GM12878 (cell line): Measurements from ENCODE around the gene SNCG. TPM values are rescaled to one million over a fixed set of nuclear protein-coding genes. Genes with fewer than 3 reads are reported as not detected.

Source experiments
- ATAC-seq: fragments of 200-7000 bp; cut with Tn5 transposase; 3 replicates; pipeline ENCODE4 v1.9.1; 2020; ENCODE audit warnings: mild to moderate bottlenecking, moderate library complexity
- BruUV-seq: library from RNA; stranded (reverse); fragments of 400-500 nt; replicated peaks from 2 replicates; lab custom pipeline; 2021; lab: Mats Ljungman, UMichigan
- CTCF ChIA-PET: fragments of 300-600 bp; sonication (Branson Sonifier 250); formaldehyde crosslinking; extraction: SDS; loops from one replicate; lab custom pipeline; 2021; ENCODE audit warnings: inconsistent platforms; lab: Yijun Ruan, JAX
- POLR2A ChIA-PET: fragments of 350-600 bp; formaldehyde crosslinking; extraction: SDS; loops from one replicate; lab custom pipeline; 2021; ENCODE audit warnings: inconsistent platforms; lab: Charles Lee
- RAD21 ChIA-PET: fragments of 300-600 bp; sonication (Branson Sonifier 250); formaldehyde crosslinking; loops from one replicate; lab custom pipeline; 2023; ENCODE audit warnings: antibody characterized with exemption; ENCODE audit not compliant: unreplicated experiment; lab: Charles Lee
- SMC1A ChIA-PET: fragments of 300-600 bp; sonication (Branson Sonifier 250); formaldehyde crosslinking; loops from one replicate; lab custom pipeline; 2023; ENCODE audit not compliant: unreplicated experiment, uncharacterized antibody; lab: Charles Lee
- DNase-seq: peaks from one replicate; pipeline ENCODE4 v3.0.0-alpha.2; 2011; ENCODE audit warnings: low read depth, low spot score
- FAIRE-seq: peaks from 3 replicates; lab custom pipeline; 2011; peaks lifted over from hg19 to GRCh38; lab: Jason Lieb, UNC
- H2AFZ ChIP-seq: 2 replicates; pipeline ENCODE4 v1.6.0; 2011; ENCODE audit warnings: low read depth, low read length, control low read depth; ENCODE audit not compliant: control insufficient read depth
- H3K27ac ChIP-seq: 2 replicates; pipeline ENCODE4 v1.5.1; 2011; ENCODE audit warnings: control low read depth; ENCODE audit not compliant: control insufficient read depth, insufficient read depth
- H3K27me3 ChIP-seq, 2 experiments: replicated peaks in 1 of 2; 2 replicates each; pipeline versions ENCODE4 v1.6.0 to v1.6.1; 2011; ENCODE audit warnings: low read length in 1 of 2; ENCODE audit not compliant: control insufficient read depth in 2 of 2, insufficient read depth in 2 of 2
- H3K36me3 ChIP-seq, 2 experiments: 2 replicates each; pipeline ENCODE4 v1.5.1; 2011; ENCODE audit warnings: low read length in 1 of 2; ENCODE audit not compliant: control insufficient read depth in 2 of 2, insufficient read depth in 2 of 2
- H3K4me1 ChIP-seq: 2 replicates; pipeline ENCODE4 v1.6.1; 2011; ENCODE audit warnings: mild to moderate bottlenecking, low read length, moderate library complexity, mixed read lengths; ENCODE audit not compliant: control insufficient read depth, insufficient read depth
- H3K4me2 ChIP-seq: 2 replicates; pipeline ENCODE4 v1.6.0; 2011; ENCODE audit warnings: control low read depth; ENCODE audit not compliant: control insufficient read depth, insufficient read depth
- H3K4me3 ChIP-seq: fragments of 200-600 bp; sonication (generic); 2 replicates; pipeline ENCODE4 v1.5.1; 2016
- H3K79me2 ChIP-seq: 2 replicates; pipeline ENCODE4 v1.6.0; 2011; ENCODE audit warnings: low read length; ENCODE audit not compliant: control insufficient read depth, insufficient read depth
- H3K9ac ChIP-seq: 2 replicates; pipeline ENCODE4 v1.8.0; 2011; ENCODE audit warnings: low read length, control low read depth, mixed read lengths; ENCODE audit not compliant: control insufficient read depth, insufficient read depth
- H3K9me3 ChIP-seq: replicated peaks from 3 replicates; pipeline ENCODE4 v1.5.1; 2011; ENCODE audit warnings: mild to moderate bottlenecking, low read length; ENCODE audit not compliant: control insufficient read depth, insufficient read depth
- H4K20me1 ChIP-seq: 2 replicates; pipeline ENCODE4 v1.6.0; 2011; ENCODE audit not compliant: control insufficient read depth, insufficient read depth
- CREB1 ChIP-seq: IDR thresholded peaks from 2 replicates; pipeline ENCODE4 v1.6.1; 2012; ENCODE audit warnings: low read depth, mild to moderate bottlenecking, inconsistent platforms
- CREM ChIP-seq: IDR thresholded peaks from 2 replicates; pipeline ENCODE4 v1.6.1; 2014; ENCODE audit warnings: antibody characterized with exemption, low read depth
- POLR2AphosphoS2 ChIP-seq: IDR thresholded peaks from 2 replicates; pipeline ENCODE4 v1.6.1; 2011; ENCODE audit warnings: low read depth, mild to moderate bottlenecking, low read length, improper control_type of control experiment, moderate library complexity
- WGBS: methylation state at CpG from one replicate; pipeline ENCODE4 v1.1.6; 2016; ENCODE audit warnings: low lambda C conversion rate; ENCODE audit not compliant: insufficient replicate concordance, insufficient coverage; ENCODE audit errors: missing lambda C conversion rate; 5-methylcytosine and 5-hydroxymethylcytosine counted together
- in situ Hi-C: fragments of 300-500 bp; cut with MboI; formaldehyde crosslinking; loops from 9 replicates; pipeline ENCODE4 v1.14.3; 2018; ENCODE audit warnings: mixed read lengths
- intact Hi-C: fragments of 100-400 bp; cut with micrococcal nuclease; formaldehyde crosslinking; loops from one replicate; pipeline ENCODE4 v1.14.2; 2022; ENCODE audit not compliant: unreplicated experiment
- polyA plus RNA-seq, 11 experiments: library from polyadenylated mRNA; depleted of rRNA in 4 of 11; unstranded in 6 of 11; stranded (reverse) in 5 of 11; fragments of >200 nt; fragmentation: Nextera tagmentation in 4 of 11; fragmentation: Illumina TruSeq in 1 of 11; extraction: Ambion mirVana in 4 of 11; extraction: Trizol in 1 of 11; gene quantifications; 1 replicate in 1 of 11; 2 replicates in 10 of 11; pipeline versions ENCODE4 v1.2.1 to v1.2.3, GENCODE V29; 2011 to 2016; ENCODE audit warnings: inconsistent platforms in 2 of 11, missing spikeins in 2 of 11, low read depth in 1 of 11
- total RNA-seq, 4 experiments: library from RNA; depleted of rRNA in 3 of 4; stranded (reverse); fragments of >200 nt in 3 of 4; fragmentation: Illumina TruSeq in 1 of 4; extraction: Trizol in 1 of 4; gene quantifications; 2 replicates each; pipeline versions ENCODE4 v1.2.1 to v1.2.3, GENCODE V29; 2013 to 2021
- TF ChIP-seq, protein P1 (sequence below): IDR thresholded peaks from 2 replicates; pipeline ENCODE4 v1.6.1; 2012; ENCODE audit warnings: mild to moderate bottlenecking, low read depth, low read length

The SNCG gene
- total and polyA plus RNA-seq, 10 of the 15 experiments (the other 5 are each of a cell fraction or from before 2014, with no cell fraction given), result 0.22 to 1.3 (median 0.42) TPM; not detected in 6

DNA sequence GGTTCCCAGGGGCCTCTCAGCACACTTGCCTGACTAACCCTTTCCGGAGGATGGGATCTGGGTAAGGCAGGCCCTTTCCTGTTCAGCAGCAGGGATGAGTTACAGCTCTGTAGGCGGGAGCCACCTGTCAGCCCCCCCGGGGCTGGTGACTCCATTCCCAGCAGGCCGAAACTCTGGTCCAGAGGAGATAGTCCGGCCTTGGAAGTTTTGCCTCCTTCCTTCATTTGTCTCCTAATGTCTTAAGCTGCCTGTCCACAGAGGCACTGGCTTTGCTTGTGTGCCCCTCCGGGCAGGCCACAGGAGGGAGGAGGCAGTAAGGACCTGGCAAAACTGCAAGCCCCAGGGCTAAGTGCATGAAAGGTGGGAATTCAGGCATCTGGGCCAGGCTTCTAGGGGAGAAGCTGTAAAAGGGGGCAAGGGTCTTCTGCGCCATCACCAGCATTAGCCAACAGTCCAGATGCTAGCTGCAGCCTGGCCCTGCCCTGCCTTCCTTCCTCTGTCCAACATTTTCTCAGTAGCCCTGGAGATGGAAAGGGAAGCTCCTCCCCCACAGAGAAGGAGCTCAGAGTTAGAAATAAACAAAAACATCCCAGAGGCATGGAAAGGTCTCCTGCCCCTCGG is 11.1 kb downstream of the SNCG start:
- FAIRE-seq (no peak), ATAC-seq (no peak), DNase-seq (no peak)
- SMC1A ChIA-PET, result no interaction called here
- no peaks in the 10 kb centered on the region for H3K36me3 ChIP-seq
- in situ Hi-C loops (no loop called here), intact Hi-C loops (loop anchor here (5.0 kb wide), 1 partner anchor 123 kb away; the partner anchor contains the start of gene GLUD1)
- H3K27ac ChIP-seq, result no peak overlapping the region
- RAD21 ChIA-PET, result interaction anchor here (1.9 kb wide), 1 partner anchor 123 kb away, joined by 5 read pairs; no protein-coding TSS in a partner anchor
- WGBS, result 88% methylated on average over 8 of the region's 8 CpGs
- H2AFZ ChIP-seq, result no peak overlapping the region
- no peak for TF ChIP-seq CREB1
- TF ChIP-seq POLR2AphosphoS2, result no peak
- TF ChIP-seq, protein P1, sequence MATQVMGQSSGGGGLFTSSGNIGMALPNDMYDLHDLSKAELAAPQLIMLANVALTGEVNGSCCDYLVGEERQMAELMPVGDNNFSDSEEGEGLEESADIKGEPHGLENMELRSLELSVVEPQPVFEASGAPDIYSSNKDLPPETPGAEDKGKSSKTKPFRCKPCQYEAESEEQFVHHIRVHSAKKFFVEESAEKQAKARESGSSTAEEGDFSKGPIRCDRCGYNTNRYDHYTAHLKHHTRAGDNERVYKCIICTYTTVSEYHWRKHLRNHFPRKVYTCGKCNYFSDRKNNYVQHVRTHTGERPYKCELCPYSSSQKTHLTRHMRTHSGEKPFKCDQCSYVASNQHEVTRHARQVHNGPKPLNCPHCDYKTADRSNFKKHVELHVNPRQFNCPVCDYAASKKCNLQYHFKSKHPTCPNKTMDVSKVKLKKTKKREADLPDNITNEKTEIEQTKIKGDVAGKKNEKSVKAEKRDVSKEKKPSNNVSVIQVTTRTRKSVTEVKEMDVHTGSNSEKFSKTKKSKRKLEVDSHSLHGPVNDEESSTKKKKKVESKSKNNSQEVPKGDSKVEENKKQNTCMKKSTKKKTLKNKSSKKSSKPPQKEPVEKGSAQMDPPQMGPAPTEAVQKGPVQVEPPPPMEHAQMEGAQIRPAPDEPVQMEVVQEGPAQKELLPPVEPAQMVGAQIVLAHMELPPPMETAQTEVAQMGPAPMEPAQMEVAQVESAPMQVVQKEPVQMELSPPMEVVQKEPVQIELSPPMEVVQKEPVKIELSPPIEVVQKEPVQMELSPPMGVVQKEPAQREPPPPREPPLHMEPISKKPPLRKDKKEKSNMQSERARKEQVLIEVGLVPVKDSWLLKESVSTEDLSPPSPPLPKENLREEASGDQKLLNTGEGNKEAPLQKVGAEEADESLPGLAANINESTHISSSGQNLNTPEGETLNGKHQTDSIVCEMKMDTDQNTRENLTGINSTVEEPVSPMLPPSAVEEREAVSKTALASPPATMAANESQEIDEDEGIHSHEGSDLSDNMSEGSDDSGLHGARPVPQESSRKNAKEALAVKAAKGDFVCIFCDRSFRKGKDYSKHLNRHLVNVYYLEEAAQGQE, result no peak
- no peak for TF ChIP-seq CREM
- CTCF ChIA-PET, result interaction anchor here (0.6 to 1.6 kb wide), 4 partner anchors 9 to 276 kb away, joined by 3 to 6 read pairs (median 4); no protein-coding TSS in a partner anchor
- H3K4me1 ChIP-seq, result peaks cover 49% of the 10 kb centered on the region
- no TSS peak for BruUV-seq
- H4K20me1 ChIP-seq, result no peaks in the 10 kb centered on the region
- no peak overlapping the region for H3K4me3 ChIP-seq
- H3K79me2 ChIP-seq, result no peaks in the 10 kb centered on the region
- no peak overlapping the region for H3K9ac ChIP-seq
- peak overlapping the region; percentile 53 for H3K4me2 ChIP-seq
- no peaks in the 10 kb centered on the region for H3K9me3 ChIP-seq
- H3K27me3 ChIP-seq, result peaks cover 0 to 2% of the 10 kb centered on the region in 2 experiments; a peak in 1 of 4 replicates
- POLR2A ChIA-PET, result interaction anchor here (1.8 to 1.9 kb wide), 2 partner anchors 123 to 126 kb away, joined by 7 to 9 read pairs; partner anchors contain the start of genes GLUD1 and SHLD2
